Measurements from ENCODE around the gene SDHAF1. TPM values are rescaled to one million over a fixed set of nuclear protein-coding genes. Genes with fewer than 3 reads are reported as not detected.

Gene SDHAF1
- total and polyA plus RNA-seq, 2 of the 8 experiments (the other 6 are each of a cell fraction or from before 2014, with no cell fraction given), result 16.0 to 21.3 TPM

- no peak overlapping the region for H3K14ac ChIP-seq (ENCODE audit: insufficient read length)
- no peaks in the 10 kb centered on the region for H3K4me1 ChIP-seq (replicated peaks in 1 of 4; ENCODE audit: control insufficient read depth in 3 of 4, insufficient read depth in 4 of 4, low read length in 3 of 4)
- no peak overlapping the region for H3K18ac ChIP-seq (ENCODE audit: extremely low read depth, low read length)
- H2AFZ ChIP-seq (ENCODE audit: low read length), result no peak overlapping the region
- no peak overlapping the region for H3K27ac ChIP-seq (ENCODE audit: low read depth, low read length)
- no peak overlapping the region for H3K4ac ChIP-seq (replicated peaks; ENCODE audit: insufficient read length, low read depth, low read length)
- H3K79me2 ChIP-seq (ENCODE audit: control insufficient read depth in 1 of 2, insufficient read depth in 2 of 2, low read length in 2 of 2), result no peaks in the 10 kb centered on the region
- no peak overlapping the region for H3K4me3 ChIP-seq (ENCODE audit: extremely low read depth in 1 of 4, insufficient read depth in 2 of 4, low read depth in 3 of 4, low read length in 4 of 4)
- peaks cover 0 to 21% (median 5%) of the 10 kb centered on the region in 4 experiments; a peak in 4 of 8 replicates for H3K36me3 ChIP-seq (ENCODE audit: control insufficient read depth in 2 of 4, insufficient read depth in 4 of 4, low read length in 3 of 4)
- no peak overlapping the region for H2AK5ac ChIP-seq (ENCODE audit: low read depth, low read length)
- no peak overlapping the region for H2BK20ac ChIP-seq (ENCODE audit: low read length)
- no peaks in the 10 kb centered on the region; a peak in 1 of 7 replicates for H3K27me3 ChIP-seq (replicated peaks in 1 of 4; ENCODE audit: control insufficient read depth in 3 of 4, extremely low read depth in 1 of 4, insufficient read depth in 3 of 4, low read length in 3 of 4)
- no peak overlapping the region for H2BK15ac ChIP-seq (ENCODE audit: low read length)
- H3K9me3 ChIP-seq (ENCODE audit: insufficient read depth in 2 of 2, low read depth in 1 of 2, low read length in 1 of 2), result no peaks in the 10 kb centered on the region
- no peak overlapping the region for H3K56ac ChIP-seq (replicated peaks; ENCODE audit: insufficient read length, low read depth, low read length)
- 91% methylated on average over 45 of the region's 49 CpGs; no CpG with 5 or more reads in 1 of the 2 experiments for WGBS, 2 experiments (ENCODE audit: extremely low coverage in 1 of 2, insufficient coverage in 1 of 2, insufficient read length in 1 of 2, insufficient replicate concordance in 2 of 2, low coverage in 1 of 2, low lambda C conversion rate in 2 of 2, missing lambda C conversion rate in 1 of 2)
- no peak overlapping the region for H2BK120ac ChIP-seq (replicated peaks; ENCODE audit: low read depth, low read length)
- POLR2A ChIA-PET (ENCODE audit: partially characterized antibody), result interaction anchor here (0.9 to 1.1 kb wide), 2 partner anchors 8 to 12 kb away, joined by 3 to 4 read pairs; partner anchors contain the start of gene ALKBH6
- no peak overlapping the region for H2BK12ac ChIP-seq (ENCODE audit: low read depth, low read length)
- H4K91ac ChIP-seq (replicated peaks; ENCODE audit: insufficient read length, low read length), result no peak overlapping the region
- H3K79me1 ChIP-seq (ENCODE audit: low read depth, low read length), result no peaks in the 10 kb centered on the region
- no peak overlapping the region for H3K4me2 ChIP-seq (ENCODE audit: insufficient read depth in 1 of 2, low read depth in 2 of 2, low read length in 2 of 2)
- H4K8ac ChIP-seq (ENCODE audit: extremely low read depth, insufficient read depth, low read length), result no peak overlapping the region
- no peak overlapping the region for H4K5ac ChIP-seq (ENCODE audit: insufficient read length, low read depth, low read length)
- H4K20me1 ChIP-seq (replicated peaks in 1 of 2; ENCODE audit: control insufficient read depth in 1 of 2, insufficient read depth in 2 of 2, low read length in 2 of 2), result peaks cover 0 to 9% of the 10 kb centered on the region in 2 experiments
- no peak overlapping the region for H3K23ac ChIP-seq (ENCODE audit: insufficient read length)
- DNase-seq (ENCODE audit: low read depth in 1 of 2, low spot score in 2 of 2) (no peak), FAIRE-seq (no peak)
- H3K9ac ChIP-seq (replicated peaks in 1 of 4; ENCODE audit: extremely low read depth in 1 of 4, low read depth in 3 of 4, low read length in 3 of 4), result no peak overlapping the region
- H2BK5ac ChIP-seq (ENCODE audit: low read depth, low read length), result no peak overlapping the region
- CTCF ChIA-PET (ENCODE audit: partially characterized antibody), result interaction anchor here (0.6 to 1.7 kb wide), 3 partner anchors 15 to 42 kb away, joined by 3 to 4 read pairs (median 3); no protein-coding TSS in a partner anchor
- no peaks in the 10 kb centered on the region for H3K23me2 ChIP-seq (ENCODE audit: low read depth, low read length)
- TF ChIP-seq CBX5 (IDR thresholded peaks at IDR 0.05; ENCODE audit: low read depth, low read length) (no peak), POLR2AphosphoS5 (IDR thresholded peaks at IDR 0.05; ENCODE audit: low read depth, low read length) (no peak), SAP30 (IDR thresholded peaks at IDR 0.05; ENCODE audit: insufficient read depth, insufficient replicate concordance, low read length) (no peak), FOSL1 (IDR thresholded peaks at IDR 0.05; ENCODE audit: insufficient read depth, low read depth, low read length) (no peak), RBBP5 (IDR thresholded peaks at IDR 0.05; ENCODE audit: borderline replicate concordance, low read depth, low read length) (no peak), HDAC2 (IDR thresholded peaks at IDR 0.05; ENCODE audit: borderline replicate concordance in 1 of 2, low read depth in 2 of 2, low read length in 2 of 2) (no peak), SP1 (IDR thresholded peaks at IDR 0.05; ENCODE audit: low read depth, low read length) (no peak)
- TF ChIP-seq, protein P1, sequence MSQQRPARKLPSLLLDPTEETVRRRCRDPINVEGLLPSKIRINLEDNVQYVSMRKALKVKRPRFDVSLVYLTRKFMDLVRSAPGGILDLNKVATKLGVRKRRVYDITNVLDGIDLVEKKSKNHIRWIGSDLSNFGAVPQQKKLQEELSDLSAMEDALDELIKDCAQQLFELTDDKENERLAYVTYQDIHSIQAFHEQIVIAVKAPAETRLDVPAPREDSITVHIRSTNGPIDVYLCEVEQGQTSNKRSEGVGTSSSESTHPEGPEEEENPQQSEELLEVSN (IDR thresholded peaks at IDR 0.05), result no peak
Measured at GRCh38 chr19:36026091-36026876, 31.3 kb downstream of the SDHAF1 start.

Measured in H1 (cell line).